Parathyroid adenoma (tissue), 2 donors: ENCODE measurements around the gene TXNDC8.
"Not testable (repeated sequence)": the region's sequence is repeated elsewhere in the genome, so short reads cannot be mapped to it uniquely, and the experiment has no call there.

Source experiments
- H2AFZ ChIP-seq: fragments of 300-600 bp; sonication (generic); one replicate; pipeline ENCODE4 v1.7.0; 2017; ENCODE audit warnings: antibody characterized with exemption, mild to moderate bottlenecking
- H3K27ac ChIP-seq: fragments of 300-600 bp; sonication (generic); one replicate; pipeline ENCODE4 v1.7.0; 2017
- H3K27me3 ChIP-seq: fragments of 300-600 bp; sonication (generic); one replicate; pipeline ENCODE4 v1.7.0; 2017; ENCODE audit warnings: low read length; ENCODE audit not compliant: control insufficient read depth, insufficient read depth
- H3K36me3 ChIP-seq: fragments of 300-600 bp; sonication (generic); one replicate; pipeline ENCODE4 v1.7.0; 2017; ENCODE audit warnings: low read length; ENCODE audit not compliant: control insufficient read depth, insufficient read depth
- H3K4me1 ChIP-seq: fragments of 300-600 bp; sonication (generic); one replicate; pipeline ENCODE4 v1.7.0; 2017; ENCODE audit warnings: control low read depth
- H3K4me2 ChIP-seq: fragments of 300-600 bp; sonication (generic); one replicate; pipeline ENCODE4 v1.7.0; 2017; ENCODE audit warnings: low read length
- H3K4me3 ChIP-seq: fragments of 300-600 bp; sonication (generic); one replicate; pipeline ENCODE4 v1.7.0; 2017; ENCODE audit warnings: low read depth, low read length
- H3K79me2 ChIP-seq: fragments of 300-600 bp; sonication (generic); one replicate; pipeline ENCODE4 v1.7.0; 2017; ENCODE audit warnings: control low read depth
- H3K9ac ChIP-seq: fragments of 300-600 bp; sonication (generic); one replicate; pipeline ENCODE4 v1.7.0; 2017; ENCODE audit warnings: mild to moderate bottlenecking
- H3K9me3 ChIP-seq: fragments of 300-600 bp; sonication (generic); one replicate; pipeline ENCODE4 v1.7.0; 2017; ENCODE audit warnings: low read length; ENCODE audit not compliant: control insufficient read depth
- CTCF ChIP-seq: fragments of 300-600 bp; sonication (generic); IDR thresholded peaks from one replicate; pipeline ENCODE4 v1.7.0; 2017; ENCODE audit warnings: antibody characterized with exemption, mild to moderate bottlenecking
- donor health status: primary hyperparathyroidism.

Gene TXNDC8

GRCh38 chr9:110364451-110364850 is 26.8 kb upstream of the TXNDC8 start:
- no peaks in the 10 kb centered on the region for H3K4me1 ChIP-seq
- H3K27ac ChIP-seq: no peak overlapping the region
- H3K36me3 ChIP-seq: no peaks in the 10 kb centered on the region
- H3K4me2 ChIP-seq: no peak overlapping the region
- H3K27me3 ChIP-seq: no peaks in the 10 kb centered on the region
- no peak overlapping the region for H3K4me3 ChIP-seq
- H3K79me2 ChIP-seq: no peaks in the 10 kb centered on the region
- no peak overlapping the region for H2AFZ ChIP-seq
- H3K9me3 ChIP-seq: no peaks in the 10 kb centered on the region
- TF ChIP-seq CTCF: no peak
- H3K9ac ChIP-seq: no peak overlapping the region

GRCh38 chr9:110358992-110359391 is 21.3 kb upstream of the TXNDC8 start:
- H3K27ac ChIP-seq, H3K9ac ChIP-seq, H2AFZ ChIP-seq, H3K36me3 ChIP-seq, H3K9me3 ChIP-seq, H3K27me3 ChIP-seq, H3K4me1 ChIP-seq, H3K4me3 ChIP-seq, H3K79me2 ChIP-seq, H3K4me2 ChIP-seq: not testable (repeated sequence)

- H3K4me1 ChIP-seq: no peaks in the 10 kb centered on the region
- no peaks in the 10 kb centered on the region for H3K27me3 ChIP-seq
- no peak overlapping the region for H3K4me3 ChIP-seq
- H3K36me3 ChIP-seq: no peaks in the 10 kb centered on the region
- H3K4me2 ChIP-seq: no peak overlapping the region
- H3K27ac ChIP-seq: no peak overlapping the region
- H3K9ac ChIP-seq: no peak overlapping the region
- H3K79me2 ChIP-seq: no peaks in the 10 kb centered on the region
- H2AFZ ChIP-seq: no peak overlapping the region
- no peak for TF ChIP-seq CTCF
- no peaks in the 10 kb centered on the region for H3K9me3 ChIP-seq
Observed at GRCh38 chr9:110357505-110357904, 19.8 kb upstream of the TXNDC8 start.

GRCh38 chr9:110356639-110357395 is 19.2 kb upstream of the TXNDC8 start:
- no peak for TF ChIP-seq CTCF
- H3K4me2 ChIP-seq: no peak overlapping the region
- H3K4me1 ChIP-seq: no peaks in the 10 kb centered on the region
- H3K79me2 ChIP-seq: no peaks in the 10 kb centered on the region
- no peaks in the 10 kb centered on the region for H3K9me3 ChIP-seq
- no peak overlapping the region for H3K27ac ChIP-seq
- H3K27me3 ChIP-seq: no peaks in the 10 kb centered on the region
- H3K36me3 ChIP-seq: no peaks in the 10 kb centered on the region
- H2AFZ ChIP-seq: no peak overlapping the region
- no peak overlapping the region for H3K4me3 ChIP-seq
- no peak overlapping the region for H3K9ac ChIP-seq

- Histone ChIP-seq H3K4me3 (no peak overlapping the region), H3K9ac (no peak overlapping the region), H3K79me2 (no peaks in the 10 kb centered on the region), H3K36me3 (no peaks in the 10 kb centered on the region), H2AFZ (no peak overlapping the region), H3K4me1 (no peaks in the 10 kb centered on the region), H3K27me3 (no peaks in the 10 kb centered on the region), H3K27ac (no peak overlapping the region), H3K4me2 (no peak overlapping the region), H3K9me3 (no peaks in the 10 kb centered on the region)
- no peak for TF ChIP-seq CTCF
Observed at GRCh38 chr9:110355911-110356310, 18.2 kb upstream of the TXNDC8 start.
